SK-N-SH (cell line): ENCODE measurements around the gene TACC2. TPM values are rescaled to one million over a fixed set of nuclear protein-coding genes. Genes with fewer than 3 reads are reported as not detected.
A peak's percentile ranks its signal among the peaks of the same experiment; 100 is the strongest.

Experiments used
- CTCF ChIA-PET: fragments of 300-600, 350-600 bp; formaldehyde crosslinking; extraction: SDS; loops from one replicate; lab custom pipeline; 2021; lab: Yijun Ruan, JAX
- POLR2A ChIA-PET: fragments of 350-600 bp; sonication (Branson Sonifier 250); formaldehyde crosslinking; extraction: SDS; loops from one replicate; lab custom pipeline; 2020; ENCODE audit warnings: antibody characterized with exemption, inconsistent platforms; lab: Yijun Ruan, JAX
- DNase-seq: peaks from one replicate; pipeline ENCODE4 v3.0.0; 2012
- H2AFZ ChIP-seq: fragments of 200-600 bp; sonication (generic); 2 replicates; pipeline ENCODE4 v1.8.1; 2016; ENCODE audit warnings: antibody characterized with exemption, mild to moderate bottlenecking, low read depth
- H3F3A ChIP-seq: fragments of 200-600 bp; sonication (generic); replicated peaks from 2 replicates; pipeline ENCODE3; 2016; ENCODE audit warnings: antibody characterized with exemption, mild to moderate bottlenecking; ENCODE audit not compliant: insufficient read depth
- H3K27ac ChIP-seq, 2 experiments: fragments of 200-500 bp in 1 of 2; fragments of 200-600 bp in 1 of 2; sonication (Bioruptor generic) in 1 of 2; sonication (generic), shearing (Covaris generic) in 1 of 2; 2 replicates each; pipeline versions ENCODE4 v1.5.1 to v1.6.1; 2014 to 2016; ENCODE audit warnings: low read depth in 2 of 2, inconsistent platforms in 1 of 2, low read length in 1 of 2, mild to moderate bottlenecking in 1 of 2, mixed read lengths in 1 of 2
- H3K27me3 ChIP-seq: fragments of 200-600 bp; sonication (generic), shearing (Covaris generic); 2 replicates; pipeline ENCODE4 v1.6.1; 2016; ENCODE audit warnings: mixed run types; ENCODE audit not compliant: insufficient read depth
- H3K36me3 ChIP-seq, 2 experiments: fragments of 200-500 bp in 1 of 2; fragments of 200-600 bp in 1 of 2; sonication (Bioruptor generic) in 1 of 2; sonication (generic) in 1 of 2; replicated peaks in 1 of 2; 2 replicates each; pipeline versions ENCODE3 to v1.5.1; 2014 to 2016; ENCODE audit warnings: low read length in 1 of 2, mild to moderate bottlenecking in 1 of 2; ENCODE audit not compliant: insufficient read depth in 2 of 2, control insufficient read depth in 1 of 2
- H3K4me1 ChIP-seq, 2 experiments: fragments of 200-500 bp in 1 of 2; fragments of 200-600 bp in 1 of 2; sonication (Bioruptor generic) in 1 of 2; sonication (generic), shearing (Covaris generic) in 1 of 2; 2 replicates each; pipeline versions ENCODE4 v1.5.1 to v1.6.1; 2014 to 2016; ENCODE audit warnings: low read depth in 1 of 2, low read length in 1 of 2, mixed run types in 1 of 2; ENCODE audit not compliant: insufficient read depth in 2 of 2, control insufficient read depth in 1 of 2
- H3K4me2 ChIP-seq: fragments of 200-600 bp; sonication (generic), shearing (Covaris generic); 2 replicates; pipeline ENCODE4 v1.6.1; 2017; ENCODE audit warnings: mixed run types
- H3K4me3 ChIP-seq, 2 experiments: fragments of 200-500 bp in 1 of 2; fragments of 200-600 bp in 1 of 2; sonication (Bioruptor generic) in 1 of 2; sonication (generic), shearing (Covaris generic) in 1 of 2; 2 replicates each; pipeline versions ENCODE4 v1.5.1 to v1.8.1; 2014 to 2016; ENCODE audit warnings: low read depth in 2 of 2, inconsistent platforms in 1 of 2, low read length in 1 of 2, mild to moderate bottlenecking in 1 of 2, mixed read lengths in 1 of 2, moderate library complexity in 1 of 2
- H3K79me2 ChIP-seq: fragments of 200-600 bp; sonication (generic); 2 replicates; pipeline ENCODE4 v1.8.1; 2017; ENCODE audit warnings: mild to moderate bottlenecking; ENCODE audit not compliant: insufficient read depth
- H3K9ac ChIP-seq: fragments of 200-600 bp; sonication (generic); 2 replicates; pipeline ENCODE4 v1.6.1; 2017; ENCODE audit warnings: mixed run types
- H3K9me2 ChIP-seq: fragments of 200-600 bp; sonication (generic); 2 replicates; pipeline ENCODE4 v1.6.1; 2017; ENCODE audit warnings: mixed run types
- H3K9me3 ChIP-seq: fragments of 200-600 bp; sonication (generic); 2 replicates; pipeline ENCODE4 v1.6.1; 2017; ENCODE audit warnings: mixed run types, mild to moderate bottlenecking, moderate library complexity
- H4K20me1 ChIP-seq: fragments of 200-600 bp; sonication (generic); 2 replicates; pipeline ENCODE4 v1.6.1; 2017; ENCODE audit warnings: mild to moderate bottlenecking, mixed run types; ENCODE audit not compliant: insufficient read depth
- CHD2 ChIP-seq: fragments of 150-350 bp; IDR thresholded peaks from 2 replicates; pipeline ENCODE4 v1.6.1; 2018; ENCODE audit warnings: low read length; ENCODE audit not compliant: partially characterized antibody
- FOSL2 ChIP-seq: IDR thresholded peaks from 2 replicates; pipeline ENCODE4 v1.4.0; 2012; ENCODE audit warnings: low read depth, mild to moderate bottlenecking, moderate library complexity, borderline replicate concordance
- FOXJ3 ChIP-seq: sonication (generic); formaldehyde crosslinking; IDR thresholded peaks from 2 replicates; pipeline ENCODE4 v1.5.1; 2020; ENCODE audit warnings: mild to moderate bottlenecking, missing genetic modification reagents
- GABPA ChIP-seq: IDR thresholded peaks from 2 replicates; pipeline ENCODE4 v1.4.0; 2012; ENCODE audit warnings: low read depth, mild to moderate bottlenecking
- JUND ChIP-seq: IDR thresholded peaks from 2 replicates; pipeline ENCODE4 v1.4.0; 2012
- MEF2A ChIP-seq: IDR thresholded peaks from 2 replicates; pipeline ENCODE4 v1.4.0; 2012; ENCODE audit warnings: low read depth, borderline replicate concordance
- POLR2AphosphoS5 ChIP-seq: IDR thresholded peaks from 2 replicates; pipeline ENCODE4 v1.6.1; 2012; ENCODE audit warnings: low read depth, low read length
- RAD21 ChIP-seq: IDR thresholded peaks from 2 replicates; pipeline ENCODE4 v1.6.1; 2012; ENCODE audit warnings: mild to moderate bottlenecking, low read length
- SIN3A ChIP-seq: IDR thresholded peaks from 2 replicates; pipeline ENCODE4 v1.6.1; 2012; ENCODE audit warnings: low read depth, mild to moderate bottlenecking, low read length, moderate library complexity, borderline replicate concordance
- SMC3 ChIP-seq: IDR thresholded peaks from 2 replicates; pipeline ENCODE4 v1.6.1; 2012; ENCODE audit warnings: low read depth, low read length, improper control_type of control experiment
- TCF12 ChIP-seq: IDR thresholded peaks from 2 replicates; pipeline ENCODE4 v1.4.0; 2012
- WGBS: methylation state at CpG from one replicate; pipeline ENCODE4 v1.1.6; 2017; ENCODE audit warnings: low lambda C conversion rate; 5-methylcytosine and 5-hydroxymethylcytosine counted together
- polyA plus RNA-seq, 3 experiments: library from polyadenylated mRNA; depleted of rRNA; stranded (reverse); fragments of >200 nt; gene quantifications; 2 replicates each; pipeline ENCODE4 v1.2.3, GENCODE V29; 2012
- TF ChIP-seq, protein P1 (sequence below): IDR thresholded peaks from 2 replicates; pipeline ENCODE4 v1.6.1; 2012; ENCODE audit warnings: mild to moderate bottlenecking, low read depth, low read length, moderate library complexity

The TACC2 gene
- polyA plus RNA-seq, 1 of the 3 experiments (the other 2 are of a cell fraction): 8.8 TPM

DNA sequence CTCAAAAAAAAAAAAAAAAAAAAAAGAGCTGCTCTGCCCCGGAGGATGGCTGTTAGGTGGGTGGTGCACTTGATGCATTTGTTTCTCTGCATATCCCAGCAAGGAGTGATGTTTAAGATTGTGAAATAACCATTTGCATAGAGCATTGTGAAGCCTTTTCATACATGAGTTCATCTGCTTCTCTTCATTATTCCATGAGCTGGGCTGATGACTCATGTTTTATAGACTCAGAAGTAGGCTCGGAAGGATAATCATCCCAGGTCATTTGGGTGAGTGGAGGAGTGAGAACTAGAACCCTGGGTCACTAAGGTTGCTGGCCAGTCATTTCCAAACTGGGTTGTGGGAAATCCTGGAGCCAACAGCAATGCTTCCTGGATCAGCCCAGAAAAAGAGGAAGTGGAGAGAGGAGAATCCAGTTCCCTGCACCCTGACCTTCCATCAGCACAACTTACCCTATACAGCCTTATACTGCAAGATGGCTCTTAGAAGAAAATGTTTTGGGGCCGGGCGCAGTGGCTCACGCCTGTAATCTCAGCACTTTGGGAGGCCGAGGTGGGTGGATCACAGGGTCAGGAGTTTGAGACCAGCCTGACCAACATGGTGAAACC, 45.3 kb downstream of the TACC2 start:
- H3K79me2 ChIP-seq: no peaks in the 10 kb centered on the region
- H3K4me2 ChIP-seq: no peak overlapping the region
- H3K9ac ChIP-seq: no peak overlapping the region
- ChIA-PET CTCF (no interaction called here), POLR2A (no interaction called here)
- H3K27me3 ChIP-seq: no peaks in the 10 kb centered on the region; the same call in 1 of the 2 replicates
- WGBS: 76% methylated on average over 6 of the region's 6 CpGs
- H3K9me2 ChIP-seq: no peaks in the 10 kb centered on the region
- H3K4me1 ChIP-seq: peaks cover 0 to 2% of the 10 kb centered on the region in 2 experiments; a peak in 1 of 4 replicates
- H3K9me3 ChIP-seq: no peaks in the 10 kb centered on the region
- no peak for DNase-seq
- H3K4me3 ChIP-seq: no peak overlapping the region
- no peaks in the 10 kb centered on the region for H3K36me3 ChIP-seq
- H4K20me1 ChIP-seq: no peaks in the 10 kb centered on the region
- no peak overlapping the region for H3K27ac ChIP-seq
- H2AFZ ChIP-seq: no peak overlapping the region
- TF ChIP-seq SMC3 (no peak), MEF2A (no peak), CHD2 (no peak), RAD21 (no peak), FOSL2 (peak; percentile 15; the same call in 1 of the 2 replicates), POLR2AphosphoS5 (no peak), FOXJ3 (CRISPR knock-in tag) (no peak), JUND (no peak), SIN3A (no peak)
- no peaks in the 10 kb centered on the region for H3F3A ChIP-seq

DNA sequence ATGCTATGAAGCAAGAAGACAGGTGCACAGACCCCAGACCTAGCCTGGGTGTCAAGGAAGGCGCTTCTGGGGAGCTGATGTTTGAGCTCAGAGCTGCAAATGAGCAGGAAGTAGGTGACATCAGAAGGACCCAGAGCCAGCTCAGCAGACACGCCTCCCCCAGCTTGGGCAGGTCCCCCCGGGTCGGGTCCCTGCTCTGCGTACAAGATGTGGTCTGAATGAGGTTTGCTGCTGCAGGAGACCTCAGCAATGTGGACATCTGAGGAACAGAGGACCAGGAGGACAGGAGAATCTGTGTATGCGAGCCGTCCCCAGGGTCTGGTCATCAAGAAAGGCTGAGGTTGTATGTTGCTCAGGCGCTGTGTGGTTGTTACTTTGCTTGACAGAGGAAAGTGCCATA, 51.8 kb downstream of the TACC2 start:
- TF ChIP-seq FOSL2: no peak
- TF ChIP-seq SMC3: no peak
- no peak for TF ChIP-seq GABPA
- TF ChIP-seq, protein P1, sequence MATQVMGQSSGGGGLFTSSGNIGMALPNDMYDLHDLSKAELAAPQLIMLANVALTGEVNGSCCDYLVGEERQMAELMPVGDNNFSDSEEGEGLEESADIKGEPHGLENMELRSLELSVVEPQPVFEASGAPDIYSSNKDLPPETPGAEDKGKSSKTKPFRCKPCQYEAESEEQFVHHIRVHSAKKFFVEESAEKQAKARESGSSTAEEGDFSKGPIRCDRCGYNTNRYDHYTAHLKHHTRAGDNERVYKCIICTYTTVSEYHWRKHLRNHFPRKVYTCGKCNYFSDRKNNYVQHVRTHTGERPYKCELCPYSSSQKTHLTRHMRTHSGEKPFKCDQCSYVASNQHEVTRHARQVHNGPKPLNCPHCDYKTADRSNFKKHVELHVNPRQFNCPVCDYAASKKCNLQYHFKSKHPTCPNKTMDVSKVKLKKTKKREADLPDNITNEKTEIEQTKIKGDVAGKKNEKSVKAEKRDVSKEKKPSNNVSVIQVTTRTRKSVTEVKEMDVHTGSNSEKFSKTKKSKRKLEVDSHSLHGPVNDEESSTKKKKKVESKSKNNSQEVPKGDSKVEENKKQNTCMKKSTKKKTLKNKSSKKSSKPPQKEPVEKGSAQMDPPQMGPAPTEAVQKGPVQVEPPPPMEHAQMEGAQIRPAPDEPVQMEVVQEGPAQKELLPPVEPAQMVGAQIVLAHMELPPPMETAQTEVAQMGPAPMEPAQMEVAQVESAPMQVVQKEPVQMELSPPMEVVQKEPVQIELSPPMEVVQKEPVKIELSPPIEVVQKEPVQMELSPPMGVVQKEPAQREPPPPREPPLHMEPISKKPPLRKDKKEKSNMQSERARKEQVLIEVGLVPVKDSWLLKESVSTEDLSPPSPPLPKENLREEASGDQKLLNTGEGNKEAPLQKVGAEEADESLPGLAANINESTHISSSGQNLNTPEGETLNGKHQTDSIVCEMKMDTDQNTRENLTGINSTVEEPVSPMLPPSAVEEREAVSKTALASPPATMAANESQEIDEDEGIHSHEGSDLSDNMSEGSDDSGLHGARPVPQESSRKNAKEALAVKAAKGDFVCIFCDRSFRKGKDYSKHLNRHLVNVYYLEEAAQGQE: no peak
- no peak for TF ChIP-seq TCF12
- Histone ChIP-seq H3K4me1 (peaks cover 0 to 4% of the 10 kb centered on the region in 2 experiments; a peak in 1 of 4 replicates), H3K9me2 (no peaks in the 10 kb centered on the region), H3K27ac (no peak overlapping the region), H3K9me3 (no peaks in the 10 kb centered on the region), H3K4me2 (no peak overlapping the region), H3K9ac (no peak overlapping the region), H2AFZ (no peak overlapping the region), H3K4me3 (no peak overlapping the region), H3K79me2 (no peaks in the 10 kb centered on the region), H3K27me3 (no peaks in the 10 kb centered on the region; the same call in 1 of the 2 replicates), H4K20me1 (no peaks in the 10 kb centered on the region), H3K36me3 (no peaks in the 10 kb centered on the region), H3F3A (no peaks in the 10 kb centered on the region)
- ChIA-PET CTCF (interaction anchor here (0.5 to 1.2 kb wide), 2 partner anchors 11 to 1334 kb away, joined by 3 to 5 read pairs; no protein-coding TSS in a partner anchor), POLR2A (interaction anchor here (0.5 kb wide), 1 partner anchor 97 kb away, joined by 3 read pairs; no protein-coding TSS in a partner anchor)
- WGBS: 67% methylated on average over 6 of the region's 8 CpGs
- no peak for DNase-seq
